HG03575 (cell line): ENCODE results near the gene WDR47.
A peak's percentile ranks its signal among the peaks of the same experiment; 100 is the strongest.

Experiments used
- ATAC-seq: cut with Tn5 transposase; IDR thresholded peaks from one replicate; pipeline ENCODE4 v1.9.1; 2021; ENCODE audit not compliant: unreplicated experiment, insufficient number of reproducible peaks, low FRiP score; ENCODE audit errors: extremely low read depth

Gene WDR47

DNA sequence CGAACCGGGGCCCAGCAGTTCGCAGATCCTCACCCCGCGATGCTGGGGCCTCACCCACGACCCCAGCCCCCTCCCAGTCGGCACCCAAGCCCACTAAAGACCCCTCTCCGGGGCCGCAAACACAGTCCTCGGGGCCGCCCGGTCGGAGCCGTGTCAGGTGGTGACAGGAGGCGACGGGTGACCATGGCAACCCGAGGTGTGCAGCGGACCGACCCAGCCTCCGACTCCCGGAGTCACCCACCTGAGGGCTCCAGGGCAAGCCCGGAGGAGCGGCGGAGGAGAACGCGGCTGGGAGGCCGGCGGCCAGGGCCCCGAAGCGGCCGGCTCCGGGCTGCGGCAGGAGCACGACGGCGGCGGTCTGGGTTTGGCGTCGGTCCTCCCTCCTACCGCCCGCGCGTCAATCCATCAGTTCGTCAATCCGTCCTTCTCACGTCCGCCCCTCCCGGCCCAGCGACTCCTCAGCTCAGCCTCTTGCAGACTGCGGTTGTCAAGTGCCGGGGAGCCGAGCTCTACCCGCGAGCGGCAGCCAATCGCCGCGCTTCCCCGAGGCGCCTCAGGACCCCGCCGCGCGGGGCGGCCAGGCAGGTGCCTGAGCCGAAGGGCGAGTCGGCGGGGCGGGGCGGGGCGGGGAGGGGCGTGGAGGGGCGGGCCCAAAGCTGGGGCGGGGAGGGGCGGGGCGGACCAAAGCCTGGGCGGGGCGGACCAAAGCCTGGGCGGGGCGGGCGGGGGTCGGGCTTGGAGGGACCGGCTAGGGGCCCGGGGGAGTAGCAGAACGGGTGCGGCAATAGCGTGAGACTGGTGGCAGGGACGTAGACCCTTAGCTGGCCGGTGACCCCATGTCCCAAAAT, at the start of gene WDR47:
Gene WDR47, minus strand, starts transcription at position 482 of the 848 bp plus-strand sequence. CDS start 18,590 bp downstream, outside the sequence.
- ATAC-seq: peak; percentile 82

DNA sequence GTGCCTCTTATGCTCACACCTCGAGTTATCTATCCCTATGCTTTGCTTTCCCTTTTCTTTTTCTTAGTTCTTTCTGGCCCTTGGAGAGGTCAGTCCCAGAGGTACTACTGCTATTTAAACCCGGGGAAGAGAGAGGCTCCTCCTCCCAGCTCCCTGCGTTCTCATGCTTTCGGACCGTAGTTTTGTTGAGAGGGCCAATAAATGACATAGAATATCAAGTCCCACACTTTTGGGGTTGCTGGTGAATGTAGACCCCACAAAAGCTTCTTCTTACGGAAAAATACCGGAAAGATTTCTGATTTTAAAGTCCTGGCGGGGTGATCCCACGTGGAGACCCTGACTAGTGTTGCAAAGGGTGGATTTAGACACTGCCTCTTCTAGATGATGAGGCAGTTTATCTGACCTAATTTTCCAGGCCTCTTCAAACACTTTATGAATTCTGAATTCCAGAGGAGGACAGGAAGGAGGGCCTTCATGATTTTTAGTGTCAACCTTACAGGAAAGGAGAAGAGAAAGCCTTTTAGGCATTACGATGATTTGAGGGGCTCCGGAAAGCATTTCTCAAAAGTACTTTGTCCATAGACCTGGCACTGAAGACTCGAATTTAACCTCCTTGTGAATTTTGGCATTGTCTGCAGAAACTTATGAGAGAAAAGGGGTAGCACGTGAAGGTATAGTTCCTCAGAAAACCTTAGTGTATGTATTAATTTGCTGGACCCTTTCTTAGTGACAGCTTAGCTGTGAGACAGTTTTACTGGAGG, 49.4 kb upstream of the WDR47 start:
- no peak for ATAC-seq

- no peak for ATAC-seq
Measured at GRCh38 chr1:109090196-109091077, 48.5 kb upstream of the WDR47 start, which contains the start of gene TMEM167B. Gene TMEM167B (plus strand): TSS chr1:109090764. CDS start chr1:109090873, 109 bp downstream.

- ATAC-seq: no peak
Measured at GRCh38 chr1:109089242-109090015, 47.5 kb upstream of the WDR47 start.

DNA sequence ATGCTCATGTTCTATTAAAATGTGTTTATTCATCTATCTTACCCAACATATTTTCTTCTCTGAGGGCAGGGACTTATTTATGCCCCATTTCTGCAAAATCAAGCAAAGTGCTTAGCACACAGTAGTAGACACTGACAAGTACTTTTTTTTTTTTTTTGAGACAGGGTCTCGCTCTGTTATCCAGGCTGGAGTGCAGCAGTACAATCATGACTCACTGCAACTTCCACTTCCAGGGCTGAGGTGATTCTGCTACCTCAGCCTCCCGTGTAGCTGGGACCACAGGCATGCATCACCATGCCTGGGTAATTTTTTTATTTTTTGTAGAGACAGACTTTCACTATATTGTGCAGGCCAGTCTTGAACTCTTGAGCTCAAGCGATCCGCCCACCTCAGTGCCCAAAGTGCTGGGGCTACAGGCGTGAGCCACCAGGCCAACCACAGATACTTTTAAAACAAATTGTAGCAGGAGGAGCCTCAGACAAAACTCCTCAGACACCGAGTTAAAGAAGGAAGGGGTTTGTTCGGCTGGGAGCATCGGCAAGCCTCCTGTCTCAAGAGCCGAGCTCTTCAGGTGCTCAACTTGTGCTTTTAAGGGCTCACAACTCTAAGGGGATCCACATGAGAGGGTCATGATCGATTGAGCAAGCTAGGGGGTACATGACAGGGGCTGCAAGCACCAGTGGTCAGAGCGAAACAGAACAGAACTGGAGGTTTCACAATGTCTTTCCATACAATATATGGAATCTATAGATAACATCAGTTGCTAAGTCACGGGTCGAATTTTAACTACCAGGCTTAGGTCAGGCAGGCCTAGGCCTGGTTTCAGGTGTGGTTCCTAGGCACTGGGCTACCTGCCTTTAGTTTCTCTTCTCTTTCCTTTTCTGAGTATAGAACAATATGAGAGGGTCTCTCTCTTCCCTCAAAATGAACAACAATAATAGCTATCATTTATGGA, 42.9 kb upstream of the WDR47 start:
- no peak for ATAC-seq

DNA sequence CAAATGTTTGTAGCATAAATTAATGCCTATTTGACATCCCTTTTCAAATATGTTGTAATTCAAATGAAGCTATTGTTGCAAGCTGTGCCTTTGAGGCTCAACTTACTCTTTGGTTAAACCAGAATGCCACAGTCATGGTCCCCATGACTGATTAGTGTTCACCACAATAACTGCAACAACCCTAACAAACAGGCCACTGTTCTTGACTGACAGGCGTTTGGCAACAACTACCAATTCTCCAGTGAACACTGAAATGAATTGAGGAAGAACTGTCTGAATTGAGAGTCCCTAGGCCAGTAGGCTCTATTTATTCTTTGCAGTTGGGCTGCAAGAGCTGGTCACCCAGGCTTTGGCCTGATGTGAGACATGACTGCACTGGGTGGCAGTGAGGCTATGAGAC, 42.0 kb upstream of the WDR47 start:
- no peak for ATAC-seq

GRCh38 chr1:109083501-109083900, 41.6 kb upstream of the WDR47 start:
- ATAC-seq: no peak

DNA sequence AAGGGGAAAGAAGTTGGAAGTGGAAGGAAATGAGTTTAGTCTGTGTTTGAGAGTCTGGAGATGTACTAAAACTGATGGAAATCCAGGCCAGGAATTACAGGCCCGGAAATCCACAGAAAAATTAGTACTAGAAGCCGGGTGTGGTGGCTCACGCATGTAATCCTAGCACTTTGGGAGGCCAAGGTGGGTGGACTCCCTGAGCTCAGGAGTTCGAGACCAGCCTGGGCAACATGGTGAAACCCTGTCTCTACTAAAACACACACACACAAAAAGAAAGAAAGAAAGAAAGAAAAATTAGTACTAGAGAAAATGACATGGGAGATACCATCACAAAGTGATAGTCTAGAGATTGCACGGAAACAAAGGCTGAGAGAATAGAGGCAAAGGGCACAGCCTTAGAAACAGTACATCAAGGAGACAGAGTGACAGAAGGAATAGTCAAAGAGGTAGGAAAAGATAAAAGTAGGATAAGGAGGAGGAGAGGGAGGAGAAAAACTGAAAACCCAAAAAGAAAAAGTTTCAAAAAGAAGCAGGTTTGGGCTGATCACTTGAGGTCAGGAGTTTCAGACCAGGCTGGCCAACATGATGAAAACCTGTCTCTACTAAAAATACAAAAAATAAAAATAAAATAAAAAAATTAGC, 38.7 kb upstream of the WDR47 start:
- no peak for ATAC-seq

DNA sequence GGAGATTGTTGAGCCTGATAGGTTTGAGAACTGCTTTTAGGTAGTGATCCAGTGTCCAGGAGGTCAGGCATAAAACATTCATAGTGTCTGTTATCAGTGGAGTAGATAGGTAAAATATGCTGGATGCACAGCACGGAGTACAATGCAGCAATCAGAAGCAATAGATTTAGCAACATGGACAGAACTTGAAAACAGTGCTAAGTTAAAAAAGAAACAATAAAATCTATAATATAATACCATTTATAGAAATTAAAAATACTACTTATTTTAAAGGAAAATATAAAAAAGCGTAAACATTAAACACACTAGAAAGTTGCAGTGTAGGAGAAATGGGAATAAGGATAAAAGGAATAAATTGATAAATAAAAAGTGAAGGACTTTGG, 37.3 kb upstream of the WDR47 start:
- ATAC-seq: no peak

GRCh38 chr1:109078317-109078716, 36.4 kb upstream of the WDR47 start:
- no peak for ATAC-seq

- peak; percentile 89 for ATAC-seq
Measured at GRCh38 chr1:109075531-109076490, 33.9 kb upstream of the WDR47 start, which contains the start of gene TAF13. Gene TAF13 (minus strand): TSS chr1:109076003. CDS start chr1:109075947, 56 bp downstream.

- ATAC-seq: no peak
Measured at GRCh38 chr1:109069294-109069693, 27.4 kb upstream of the WDR47 start.

DNA sequence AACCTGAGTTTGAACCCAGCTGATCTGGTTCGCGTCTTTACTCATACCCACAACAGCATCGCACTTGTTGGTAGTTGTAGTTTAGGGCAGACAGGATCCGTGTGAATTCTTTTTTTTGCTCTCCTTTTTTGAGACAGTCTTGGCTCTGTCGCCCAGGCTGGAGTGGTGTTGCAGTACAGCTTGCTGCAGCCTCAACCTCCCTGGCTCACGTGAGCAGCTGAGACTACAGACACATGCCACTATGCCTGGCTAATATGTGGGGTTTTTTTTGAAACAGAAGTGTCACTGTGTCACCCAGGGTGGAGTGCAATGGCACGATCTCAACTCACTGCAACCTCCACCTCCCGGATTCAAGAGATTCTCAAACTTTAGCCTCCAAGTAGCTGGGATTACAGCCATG, 26.0 kb upstream of the WDR47 start:
- no peak for ATAC-seq

GRCh38 chr1:109065137-109065536, 23.2 kb upstream of the WDR47 start:
- no peak for ATAC-seq

GRCh38 chr1:109061183-109061582, 19.3 kb upstream of the WDR47 start:
- ATAC-seq: no peak

GRCh38 chr1:109060707-109061106, 18.8 kb upstream of the WDR47 start:
- ATAC-seq: no peak
